Stimulated activated CD8-positive, alpha-beta memory T cell treated with anti-CD3 and anti-CD28 coated beads, Interleukin-2, amount 100 ng/mL, for 1 hour (primary cell): Measurements from ENCODE around the gene ACTN3.
"Not testable (repeated sequence)": the region's sequence is repeated elsewhere in the genome, so short reads cannot be mapped to it uniquely, and the experiment has no call there.

Experiments used
- DNase-seq, 2 donors: peaks; one replicate each; pipeline ENCODE4 v3.0.0-alpha.2; 2020; ENCODE audit warnings: low read depth in 2 of 2

Gene ACTN3

GRCh38 chr11:66544952-66545351, 1.8 kb upstream of the ACTN3 start:
- not testable (repeated sequence) for DNase-seq

- peak; percentile 61 to 63 for DNase-seq
These were observed 869 bp upstream of the ACTN3 start, which contains the start of gene ZDHHC24 for GRCh38 chr11:66545701-66546367. ZDHHC24 (minus strand) TSS chr11:66546048; CDS start chr11:66546003, 45 bp downstream.

GRCh38 chr11:66546966-66547661, 411 bp downstream of the ACTN3 start:
- DNase-seq: no peak

GRCh38 chr11:66547662-66548009, 933 bp downstream of the ACTN3 start:
- no peak for DNase-seq

GRCh38 chr11:66548041-66548440, 1.3 kb downstream of the ACTN3 start:
- DNase-seq: no peak

- DNase-seq: no peak
These were observed 2.3 kb downstream of the ACTN3 start for GRCh38 chr11:66548774-66549630.

GRCh38 chr11:66549696-66550095, 3.0 kb downstream of the ACTN3 start:
- DNase-seq: no peak

- DNase-seq: no peak
These were observed 4.2 kb downstream of the ACTN3 start for GRCh38 chr11:66550887-66551286.

GRCh38 chr11:66554602-66555001, 7.9 kb downstream of the ACTN3 start:
- no peak for DNase-seq

GRCh38 chr11:66555416-66555815, 8.7 kb downstream of the ACTN3 start:
- DNase-seq: no peak

GRCh38 chr11:66556086-66556485, 9.4 kb downstream of the ACTN3 start:
- DNase-seq: no peak

- no peak for DNase-seq
These were observed 11.1 kb downstream of the ACTN3 start for GRCh38 chr11:66557733-66558326.

- DNase-seq: no peak
These were observed 12.6 kb downstream of the ACTN3 start for GRCh38 chr11:66559142-66559865.

- no peak for DNase-seq
These were observed 13.4 kb downstream of the ACTN3 start for GRCh38 chr11:66559866-66560676.

GRCh38 chr11:66561178-66561974, 14.7 kb downstream of the ACTN3 start:
- no peak for DNase-seq

- no peak for DNase-seq
These were observed 15.2 kb downstream of the ACTN3 start for GRCh38 chr11:66561975-66562248.

GRCh38 chr11:66562275-66562674, 15.6 kb downstream of the ACTN3 start:
- DNase-seq: no peak

GRCh38 chr11:66562907-66563583, 16.3 kb downstream of the ACTN3 start:
- DNase-seq: no peak

- no peak for DNase-seq
These were observed 17.1 kb downstream of the ACTN3 start for GRCh38 chr11:66563832-66564231.
